Stimulated activated CD8-positive, alpha-beta memory T cell treated with anti-CD3 and anti-CD28 coated beads, Interleukin-15, amount 100 ng/mL, for 24 hours (primary cell): Measurements from ENCODE around the gene LCP2.

Experiments
- DNase-seq: peaks from one replicate; pipeline ENCODE4 v3.0.0-alpha.2; 2020; ENCODE audit warnings: low read depth

Gene LCP2

GRCh38 chr5:170315154-170315553, 17.6 kb upstream of the LCP2 start:
- DNase-seq, result no peak

- no peak for DNase-seq
Observed at GRCh38 chr5:170314541-170315095, 17.0 kb upstream of the LCP2 start.

DNA sequence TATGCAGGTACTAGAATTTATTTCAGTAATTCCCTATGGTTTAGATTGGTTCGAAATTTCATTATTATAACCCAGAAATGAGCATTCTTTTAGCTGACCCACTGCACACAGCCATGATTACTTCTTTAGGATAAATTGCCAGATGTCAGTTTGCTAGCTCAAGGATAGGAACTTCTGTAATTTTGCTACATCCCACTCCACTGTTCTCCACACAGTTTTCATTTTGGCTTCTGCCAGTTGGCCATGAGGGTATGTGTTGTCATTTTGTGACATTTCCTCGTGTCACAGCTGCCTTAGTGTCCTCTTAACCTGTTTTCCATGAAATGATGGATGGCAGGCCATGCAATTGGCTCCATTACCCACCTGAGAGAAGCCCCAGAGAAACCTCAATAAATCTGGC, 16.2 kb upstream of the LCP2 start:
- no peak for DNase-seq

- no peak for DNase-seq
Observed at GRCh38 chr5:170313344-170313743, 15.8 kb upstream of the LCP2 start.

DNA sequence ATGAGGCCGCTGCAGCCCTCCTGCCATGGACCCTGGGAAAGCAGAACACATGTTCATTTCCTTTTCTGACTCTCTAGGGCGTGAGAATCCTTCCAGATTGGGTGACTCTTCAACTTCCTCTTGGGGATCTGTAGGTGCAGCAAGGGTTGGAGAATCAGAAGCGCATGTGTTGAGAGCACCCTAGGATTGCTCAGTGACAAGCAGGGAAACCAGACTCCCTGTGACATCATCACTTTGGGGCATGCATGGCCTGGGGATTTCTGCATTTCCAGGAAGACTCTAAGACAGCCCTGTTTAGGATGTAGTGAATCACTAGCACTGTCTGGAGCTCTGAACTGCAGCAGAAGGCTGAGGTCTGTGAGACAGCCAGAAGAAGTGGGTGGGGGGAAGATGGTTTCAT, 15.1 kb upstream of the LCP2 start:
- no peak for DNase-seq

- no peak for DNase-seq
Observed at GRCh38 chr5:170312301-170312595, 14.7 kb upstream of the LCP2 start.

DNA sequence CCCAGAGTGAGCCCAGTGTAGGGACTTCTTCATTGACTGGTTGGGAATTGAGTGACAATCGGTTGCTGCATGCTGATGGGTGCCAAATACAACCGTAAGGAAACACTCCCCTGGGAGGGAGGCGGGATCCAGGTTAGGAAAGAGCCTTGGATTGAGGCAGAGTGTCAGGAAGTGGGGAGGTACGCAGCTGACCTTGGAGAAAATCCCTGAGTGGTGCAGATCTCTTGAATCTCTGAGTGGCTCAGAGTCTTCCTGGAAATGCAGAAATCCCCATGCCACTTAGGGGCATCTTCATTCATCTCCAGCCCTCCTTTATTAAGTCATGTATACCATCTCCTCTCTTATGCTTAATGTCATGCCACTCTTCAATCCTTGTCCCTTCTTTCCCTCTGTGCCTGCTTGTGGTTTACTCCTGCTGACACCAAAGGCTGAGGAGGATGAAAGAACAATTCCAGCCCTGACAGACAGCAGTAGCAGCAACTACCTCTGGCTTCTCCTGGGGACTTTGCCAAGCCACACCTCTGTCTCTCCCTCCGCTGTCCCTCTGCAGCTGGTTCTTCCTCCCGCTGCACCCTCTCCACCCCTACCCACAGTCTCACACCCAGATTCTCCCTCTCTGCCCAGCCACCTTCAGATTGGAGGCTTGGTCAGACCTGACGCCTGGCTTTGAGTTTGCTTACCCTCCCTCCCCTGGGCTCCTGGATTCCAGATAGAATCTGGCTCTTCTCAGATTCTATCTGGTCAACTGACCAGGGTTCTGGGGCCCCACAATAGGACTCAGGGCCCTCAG, 14.1 kb upstream of the LCP2 start:
- no peak for DNase-seq

DNA sequence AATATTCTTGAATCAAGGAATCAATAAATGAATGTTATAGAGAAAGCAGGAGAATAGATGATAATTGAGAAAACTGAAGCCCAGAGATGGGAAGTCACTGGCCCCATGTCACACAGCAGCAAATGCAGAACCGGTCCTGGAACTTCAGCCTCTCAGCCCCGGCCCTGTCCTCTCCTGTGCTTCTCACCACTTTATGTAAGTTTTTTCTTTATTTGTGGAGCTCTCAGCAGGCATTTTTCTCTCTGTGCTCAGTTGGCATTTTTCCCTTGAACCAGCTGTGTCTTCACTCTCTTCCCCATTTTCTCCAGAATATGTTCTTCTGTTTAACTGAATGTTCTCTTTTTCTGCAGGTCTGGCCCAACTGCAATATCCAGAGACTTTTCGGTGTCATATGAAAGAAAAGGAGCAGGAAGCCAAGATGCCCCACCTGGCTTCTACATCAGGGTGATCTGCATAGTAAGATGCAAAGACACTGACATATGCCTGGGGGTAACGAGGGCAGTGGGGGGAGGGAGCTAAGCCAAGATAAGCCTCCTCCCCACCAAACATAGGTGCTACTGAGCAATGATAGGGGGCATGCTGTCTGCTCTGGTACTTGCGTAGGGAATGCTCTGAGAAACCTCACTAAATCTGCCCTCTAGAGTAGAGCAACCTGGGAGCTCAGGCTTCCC, 12.8 kb upstream of the LCP2 start:
- no peak for DNase-seq

- no peak for DNase-seq
Observed at GRCh38 chr5:170308686-170309085, 11.1 kb upstream of the LCP2 start.

DNA sequence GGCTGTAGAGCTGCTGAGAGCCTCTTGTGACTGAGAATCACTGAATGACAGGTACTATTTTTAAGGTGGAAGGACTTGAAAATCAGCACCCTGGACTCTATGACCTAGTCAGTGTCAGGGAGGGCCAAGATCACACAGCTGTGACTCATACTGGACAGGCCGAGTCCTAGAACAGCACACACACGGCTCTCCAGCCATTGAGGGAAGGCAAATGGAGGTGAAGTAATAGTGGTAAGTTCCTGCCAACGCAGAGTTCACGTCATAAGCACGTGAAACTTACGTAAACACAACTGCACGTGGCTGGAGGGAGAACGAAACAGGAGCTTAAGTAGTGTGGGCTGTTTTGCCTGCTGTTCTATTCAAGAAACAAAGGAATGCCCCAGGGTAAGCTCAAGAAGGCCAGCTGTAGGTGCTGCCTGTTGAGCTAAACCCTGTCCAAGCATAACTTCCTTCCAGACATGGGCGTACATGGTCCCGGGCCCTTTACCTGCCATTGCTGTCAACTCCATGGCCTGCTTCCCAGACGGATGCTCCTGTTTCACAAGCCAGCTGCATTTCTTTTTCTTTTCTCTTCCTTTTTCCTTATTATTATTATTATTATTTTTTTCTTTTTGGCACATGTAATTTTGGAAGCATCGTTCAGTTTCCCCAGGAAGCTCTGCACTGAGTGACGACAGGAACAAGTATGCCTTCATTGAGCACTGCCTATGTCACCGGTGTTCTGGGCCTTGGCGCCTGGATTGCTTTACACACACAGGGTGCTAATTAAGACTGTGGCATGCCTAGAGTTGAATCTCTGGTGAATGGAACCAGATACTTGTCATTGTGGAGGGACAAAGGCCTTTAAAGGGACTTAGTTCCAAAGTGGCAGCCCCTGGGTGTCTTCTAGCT, 10.2 kb upstream of the LCP2 start:
- DNase-seq, result no peak

DNA sequence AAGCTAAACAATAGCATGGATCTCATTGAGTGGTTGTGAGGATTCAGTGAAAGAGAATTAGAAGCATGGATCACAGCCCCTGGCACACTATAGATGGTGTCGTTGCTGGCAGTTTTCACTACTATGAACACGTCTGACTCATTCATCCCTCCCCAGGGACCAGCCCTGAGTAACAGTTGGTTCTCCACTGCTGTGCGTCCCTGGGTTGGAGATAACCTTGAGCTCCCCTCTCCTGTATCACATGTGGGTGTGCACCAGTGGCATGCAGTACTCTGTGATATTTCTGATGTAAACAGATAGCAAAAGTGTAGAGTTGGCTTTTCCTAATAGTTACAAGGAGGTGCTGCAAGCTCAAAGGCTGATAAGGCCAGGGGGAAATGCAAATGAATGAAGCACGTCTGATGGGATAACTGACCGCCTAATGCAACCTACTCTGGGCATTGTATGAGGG, 8.8 kb upstream of the LCP2 start:
- DNase-seq, result no peak

DNA sequence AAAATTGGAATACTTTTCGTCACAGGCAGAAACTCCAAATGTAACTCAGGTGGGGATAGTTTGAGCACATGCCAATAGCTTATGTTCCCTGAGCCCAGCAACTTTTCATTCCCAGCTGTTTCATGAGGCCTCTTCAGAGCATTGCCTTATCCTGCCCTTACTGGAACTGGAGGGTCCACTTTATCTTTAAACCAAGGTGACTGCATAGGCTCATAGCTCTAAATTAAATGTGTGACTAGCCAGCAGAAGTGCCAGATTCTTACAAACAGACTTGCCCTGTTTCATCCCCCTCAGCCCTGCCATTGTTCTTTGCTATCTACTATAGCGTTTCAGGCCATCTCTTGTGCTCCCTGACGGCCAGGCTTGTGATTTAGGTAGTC, 8.1 kb upstream of the LCP2 start:
- no peak for DNase-seq

DNA sequence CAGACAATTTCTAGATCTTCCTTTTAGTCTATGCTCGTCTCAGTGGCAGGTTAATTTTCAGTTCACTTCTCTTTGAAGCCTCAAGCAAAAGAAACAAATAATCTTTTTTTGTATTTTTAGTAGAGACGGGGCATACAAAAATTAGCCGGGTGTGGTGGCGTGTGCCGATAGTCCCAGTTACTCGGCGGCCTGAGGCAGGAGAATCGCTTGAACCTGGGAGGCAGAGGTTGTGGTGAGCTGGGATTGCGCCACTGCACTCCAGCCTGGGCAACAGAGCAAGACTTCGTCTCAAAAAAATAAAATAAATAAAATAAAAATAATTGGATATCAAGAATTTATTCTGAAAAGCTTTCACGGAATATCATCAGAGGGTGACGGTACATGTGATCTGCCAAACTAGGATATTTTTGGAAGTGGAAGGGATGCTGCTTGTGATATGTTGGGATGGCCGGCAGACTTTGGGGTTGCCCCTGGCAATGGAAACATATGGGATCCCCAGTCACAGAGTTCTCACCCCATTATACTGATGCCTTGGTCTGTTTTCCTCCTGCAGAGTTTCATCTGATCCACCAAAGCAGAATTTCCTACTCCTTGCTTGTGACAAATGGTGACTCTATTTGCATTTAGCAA, 7.6 kb upstream of the LCP2 start:
- no peak for DNase-seq

DNA sequence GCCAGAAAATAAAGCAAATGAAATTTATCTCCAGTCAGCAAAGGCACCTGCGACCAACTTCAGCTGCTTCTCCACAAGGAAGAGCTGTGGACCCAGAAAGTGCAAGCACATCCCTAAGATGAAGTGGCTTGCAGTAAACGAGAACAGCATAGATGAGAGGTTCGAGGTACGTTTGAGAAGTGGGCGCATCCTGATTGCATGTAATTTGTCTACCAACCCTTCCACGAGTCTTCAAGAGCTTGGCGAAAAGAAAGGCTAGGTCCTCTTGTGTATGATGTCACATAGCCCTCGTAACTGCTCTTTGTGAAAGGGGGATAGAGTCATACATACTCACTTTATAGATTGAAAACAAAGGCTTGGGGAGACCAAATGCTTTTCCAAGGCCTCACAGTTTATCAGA, 6.0 kb upstream of the LCP2 start:
- no peak for DNase-seq

DNA sequence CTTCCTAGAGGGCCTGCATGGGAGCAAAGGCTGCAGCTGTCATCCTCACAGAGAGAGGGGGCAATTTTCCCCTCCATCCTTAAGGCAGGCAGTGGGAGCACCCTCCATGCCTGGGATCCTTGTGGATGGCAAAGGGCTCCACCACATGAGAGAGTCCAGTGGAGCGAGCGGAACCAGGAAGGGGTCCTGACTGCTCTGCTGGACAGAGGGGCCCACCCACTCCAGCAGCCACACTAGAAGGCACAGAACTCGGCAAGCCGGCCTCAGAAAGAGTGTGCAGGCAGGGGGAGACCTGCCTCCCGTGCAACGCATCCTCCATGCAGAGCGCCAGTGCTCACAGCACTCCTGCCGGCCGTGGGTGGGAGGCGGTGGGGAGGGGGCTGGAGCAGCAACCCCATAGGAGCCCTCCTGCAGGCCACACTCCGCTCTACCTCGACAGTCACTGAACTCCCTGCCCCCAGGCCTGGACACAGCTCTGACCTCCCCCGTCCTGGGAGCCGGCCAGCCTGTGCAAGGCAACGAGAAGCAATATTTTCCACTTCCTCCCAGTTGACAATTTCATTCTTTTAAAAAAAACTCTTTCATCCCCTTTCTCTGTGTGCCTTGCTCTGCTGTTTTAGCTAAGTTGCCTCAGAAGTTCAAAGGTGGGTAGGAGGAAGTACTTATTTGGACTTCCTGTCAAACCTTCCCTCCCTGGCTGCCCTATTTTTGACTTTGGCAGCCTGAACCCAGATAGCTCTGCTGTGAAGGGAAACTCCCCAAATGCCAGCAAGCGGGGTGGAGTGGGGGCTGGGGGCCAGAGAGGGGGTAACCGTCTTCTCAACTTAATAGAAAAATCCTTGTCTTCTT, 5.3 kb upstream of the LCP2 start:
- no peak for DNase-seq

GRCh38 chr5:170301981-170302652, 4.5 kb upstream of the LCP2 start:
- DNase-seq, result no peak

- no peak for DNase-seq
Observed at GRCh38 chr5:170301149-170301548, 3.6 kb upstream of the LCP2 start.

GRCh38 chr5:170300361-170301013, 2.9 kb upstream of the LCP2 start:
- no peak for DNase-seq

- DNase-seq, result no peak
Observed at GRCh38 chr5:170296935-170297588, 515 bp downstream of the LCP2 start.
